ENCODE data around the gene ZNF140. TPM values are rescaled to one million over a fixed set of nuclear protein-coding genes. Genes with fewer than 3 reads are reported as not detected.

ZNF140 gene
- total RNA-seq, 4 donors from 2014 or later, result 11.7 to 16.5 (median 14.1) TPM

GRCh38 chr12:133156125-133156690 is 75.5 kb downstream of the ZNF140 start:
- 94 to 97% methylated on average over 2 of the region's 2 CpGs for WGBS, 2 donors
- Histone ChIP-seq H3K4me1 (no peaks in the 10 kb centered on the region), H3K27me3 (no peaks in the 10 kb centered on the region), H3K36me3 (peaks cover 9 to 79% (median 55%) of the 10 kb centered on the region in 3 donors), H3K27ac (no peak overlapping the region), H3K4me3 (no peak overlapping the region), H3K9me3 (peaks cover 4 to 100% (median 59%) of the 10 kb centered on the region in 4 donors)
- DNase-seq (ENCODE audit: low spot score in 2 of 2), result no peak
- TF ChIP-seq EP300 (IDR thresholded peaks at IDR 0.05), result no peak
- TF ChIP-seq POLR2A (IDR thresholded peaks at IDR 0.05), result no peak
- no peak for TF ChIP-seq CTCF (IDR thresholded peaks at IDR 0.05)

Other genes with a start within 250 kb of the ZNF140 start
- 10 to 100 TPM; 36.1 to 58.6 (median 39.8) TPM for gene CHFR, start 193.3 kb upstream of the ZNF140 start, total RNA-seq
- 10 to 100 TPM in 1 of 4 donors, 1 to 10 TPM in 3; 7.9 to 20.6 (median 9.0) TPM for gene ZNF605, start 124.6 kb upstream of the ZNF140 start, total RNA-seq
- 10 to 100 TPM; 15.5 to 30.8 (median 21.2) TPM for gene ZNF26, start 94.6 kb upstream of the ZNF140 start, total RNA-seq
- gene ZNF84, start 43.4 kb upstream of the ZNF140 start, total RNA-seq, result 10 to 100 TPM; 21.6 to 62.0 (median 30.1) TPM
- 1 to 10 TPM; 5.1 to 5.9 (median 5.4) TPM for gene ZNF891, start 49.4 kb downstream of the ZNF140 start, total RNA-seq
- gene ZNF10, start 49.7 kb downstream of the ZNF140 start, total RNA-seq, result 10 to 100 TPM in 3 of 4 donors, 1 to 10 TPM in 1; 5.7 to 33.1 (median 16.2) TPM
- 10 to 100 TPM; 13.9 to 31.9 (median 18.6) TPM for gene ZNF268, start 100.6 kb downstream of the ZNF140 start, total RNA-seq
- not detected for gene ANHX, start 155.0 kb downstream of the ZNF140 start, total RNA-seq